Measurements from ENCODE around the gene FERMT2.

FERMT2 gene

GRCh38 chr14:52860910-52861309 lies 89.9 kb downstream of the FERMT2 start:
- no peaks in the 10 kb centered on the region for H3K9me3 ChIP-seq (ENCODE audit: control insufficient read depth, insufficient read depth, low read length)
- no peaks in the 10 kb centered on the region for H3K79me2 ChIP-seq (ENCODE audit: control insufficient read depth, low read length)
- H4K20me1 ChIP-seq (ENCODE audit: control insufficient read depth, insufficient read depth, low read depth, low read length): no peaks in the 10 kb centered on the region
- peaks cover 3% of the 10 kb centered on the region; the same call in 1 of the 2 replicates for H3K27me3 ChIP-seq (ENCODE audit: control insufficient read depth, low read length)
- no peaks in the 10 kb centered on the region for H3F3A ChIP-seq (ENCODE audit: control insufficient read depth, insufficient read depth)
- H3K27ac ChIP-seq (ENCODE audit: low read depth, low read length): no peak overlapping the region
- H3K9me2 ChIP-seq (replicated peaks; ENCODE audit: control insufficient read depth, low read length): no peaks in the 10 kb centered on the region
- no peaks in the 10 kb centered on the region for H3K4me1 ChIP-seq (ENCODE audit: control insufficient read depth, low read length)
- H3K4me2 ChIP-seq (ENCODE audit: low read length): no peak overlapping the region
- no peaks in the 10 kb centered on the region for H3K36me3 ChIP-seq (ENCODE audit: control insufficient read depth, low read length)
- H3K4me3 ChIP-seq (ENCODE audit: low read length): no peak overlapping the region
- no peak for TF ChIP-seq EZH2phosphoT487 (IDR thresholded peaks at IDR 0.05; ENCODE audit: borderline replicate concordance, low read length)
- TF ChIP-seq CTCF (IDR thresholded peaks at IDR 0.05; ENCODE audit: low read depth, low read length, poor library complexity, severe bottlenecking): no peak

- Histone ChIP-seq H3K79me2 (ENCODE audit: control insufficient read depth, low read length) (no peaks in the 10 kb centered on the region), H3K4me3 (ENCODE audit: low read length) (no peak overlapping the region), H3K36me3 (ENCODE audit: control insufficient read depth, low read length) (no peaks in the 10 kb centered on the region), H3K9me2 (replicated peaks; ENCODE audit: control insufficient read depth, low read length) (no peaks in the 10 kb centered on the region), H3K9me3 (ENCODE audit: control insufficient read depth, insufficient read depth, low read length) (no peaks in the 10 kb centered on the region), H3K27me3 (ENCODE audit: control insufficient read depth, low read length) (peaks cover 3% of the 10 kb centered on the region; the same call in 1 of the 2 replicates), H4K20me1 (ENCODE audit: control insufficient read depth, insufficient read depth, low read depth, low read length) (no peaks in the 10 kb centered on the region), H3K27ac (ENCODE audit: low read depth, low read length) (no peak overlapping the region), H3K4me1 (ENCODE audit: control insufficient read depth, low read length) (no peaks in the 10 kb centered on the region), H3F3A (ENCODE audit: control insufficient read depth, insufficient read depth) (no peaks in the 10 kb centered on the region), H3K4me2 (ENCODE audit: low read length) (no peak overlapping the region)
- TF ChIP-seq CTCF (IDR thresholded peaks at IDR 0.05; ENCODE audit: low read depth, low read length, poor library complexity, severe bottlenecking) (no peak), EZH2phosphoT487 (IDR thresholded peaks at IDR 0.05; ENCODE audit: borderline replicate concordance, low read length) (no peak)
Measured at GRCh38 chr14:52860209-52860608, 90.6 kb downstream of the FERMT2 start.

- H3K79me2 ChIP-seq (ENCODE audit: control insufficient read depth, low read length): no peaks in the 10 kb centered on the region
Measured at GRCh38 chr14:52856139-52856538, 94.7 kb downstream of the FERMT2 start.

More at GRCh38 chr14:52856139-52856538, 94.7 kb downstream of the FERMT2 start:
- Histone ChIP-seq H3K4me1 (ENCODE audit: control insufficient read depth, low read length) (no peaks in the 10 kb centered on the region), H3K9me3 (ENCODE audit: control insufficient read depth, insufficient read depth, low read length) (no peaks in the 10 kb centered on the region), H3K36me3 (ENCODE audit: control insufficient read depth, low read length) (no peaks in the 10 kb centered on the region), H4K20me1 (ENCODE audit: control insufficient read depth, insufficient read depth, low read depth, low read length) (no peaks in the 10 kb centered on the region), H3K27me3 (ENCODE audit: control insufficient read depth, low read length) (peaks cover 3% of the 10 kb centered on the region; the same call in 1 of the 2 replicates), H3K27ac (ENCODE audit: low read depth, low read length) (no peak overlapping the region), H3K4me3 (ENCODE audit: low read length) (no peak overlapping the region), H3K4me2 (ENCODE audit: low read length) (no peak overlapping the region), H3K9me2 (replicated peaks; ENCODE audit: control insufficient read depth, low read length) (no peaks in the 10 kb centered on the region), H3F3A (ENCODE audit: control insufficient read depth, insufficient read depth) (no peaks in the 10 kb centered on the region)
- TF ChIP-seq CTCF (IDR thresholded peaks at IDR 0.05; ENCODE audit: low read depth, low read length, poor library complexity, severe bottlenecking) (no peak), EZH2phosphoT487 (IDR thresholded peaks at IDR 0.05; ENCODE audit: borderline replicate concordance, low read length) (no peak)
